Right atrium auricular region (tissue), 2 donors: ENCODE data around the gene SCMH1. TPM values are rescaled to one million over a fixed set of nuclear protein-coding genes. Genes with fewer than 3 reads are reported as not detected.
A peak's percentile ranks its signal among the peaks of the same experiment; 100 is the strongest.

Experiments used
- DNase-seq: peaks from one replicate; pipeline ENCODE4 v3.0.0-alpha.2; 2019; ENCODE audit warnings: low spot score
- H3K27ac ChIP-seq, 2 donors: fragments of 200-600 bp; sonication (generic); 1 replicate in 1 of 2; 2 replicates in 1 of 2; pipeline ENCODE4 v1.5.1; 2016 to 2019
- H3K27me3 ChIP-seq, 2 donors: fragments of 200-600 bp; sonication (generic); one replicate each; pipeline versions ENCODE4 v1.5.1 to v1.6.0; 2017 to 2019
- H3K36me3 ChIP-seq: fragments of 200-600 bp; sonication (generic); one replicate; pipeline ENCODE4 v1.5.1; 2016
- H3K4me1 ChIP-seq, 2 donors: fragments of 200-600 bp; sonication (generic); one replicate each; pipeline versions ENCODE4 v1.5.1 to v1.6.0; 2017 to 2019
- H3K4me3 ChIP-seq, 2 donors: fragments of 200-600 bp; sonication (generic); 1 replicate in 1 of 2; 2 replicates in 1 of 2; pipeline ENCODE4 v1.5.1; 2017 to 2019; ENCODE audit warnings: mild to moderate bottlenecking in 1 of 2, moderate library complexity in 1 of 2
- H3K9me3 ChIP-seq, 2 donors: fragments of 200-600 bp; sonication (generic); one replicate each; pipeline ENCODE4 v1.5.1; 2019
- CTCF ChIP-seq, 2 donors: fragments of 200-600 bp; sonication (generic); IDR thresholded peaks; one replicate each; pipeline ENCODE4 v1.5.1; 2019; ENCODE audit warnings: antibody characterized with exemption in 2 of 2
- total RNA-seq, 2 donors: library from RNA; depleted of rRNA; stranded (reverse); fragments of >200 nt; gene quantifications; one replicate each; pipeline ENCODE4 v1.1.0, GENCODE V29; 2016

The SCMH1 gene
- total RNA-seq, 2 donors from 2014 or later: 50.1 to 62.5 TPM

DNA sequence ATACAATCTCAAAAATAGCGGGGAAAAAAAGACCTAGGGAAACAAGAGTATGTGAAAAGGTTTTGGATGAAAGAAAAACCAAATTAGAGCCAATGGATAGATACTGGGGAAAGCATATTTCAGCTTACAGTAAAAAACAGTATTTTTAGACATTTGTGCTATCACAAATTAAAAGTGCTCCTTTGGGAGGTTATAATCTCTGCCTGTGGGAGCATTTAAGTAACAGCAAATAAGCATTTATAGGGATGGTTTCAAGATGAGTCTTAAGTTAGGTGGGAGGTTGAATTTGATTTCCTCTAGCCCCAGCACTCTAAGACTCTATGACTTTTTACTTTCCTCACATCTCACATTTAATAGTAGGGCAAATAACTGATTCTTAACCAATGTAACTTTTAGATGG, 141.0 kb downstream of the SCMH1 start:
- Histone ChIP-seq H3K9me3 (no peaks in the 10 kb centered on the region), H3K27ac (peak overlapping the region in 1 of 2 donors; percentile 69), H3K27me3 (no peaks in the 10 kb centered on the region), H3K36me3 (no peaks in the 10 kb centered on the region), H3K4me1 (peaks cover 0 to 42% of the 10 kb centered on the region in 2 donors), H3K4me3 (no peak overlapping the region)
- DNase-seq: no peak
- TF ChIP-seq CTCF (IDR thresholded peaks at IDR 0.05): no peak

DNA sequence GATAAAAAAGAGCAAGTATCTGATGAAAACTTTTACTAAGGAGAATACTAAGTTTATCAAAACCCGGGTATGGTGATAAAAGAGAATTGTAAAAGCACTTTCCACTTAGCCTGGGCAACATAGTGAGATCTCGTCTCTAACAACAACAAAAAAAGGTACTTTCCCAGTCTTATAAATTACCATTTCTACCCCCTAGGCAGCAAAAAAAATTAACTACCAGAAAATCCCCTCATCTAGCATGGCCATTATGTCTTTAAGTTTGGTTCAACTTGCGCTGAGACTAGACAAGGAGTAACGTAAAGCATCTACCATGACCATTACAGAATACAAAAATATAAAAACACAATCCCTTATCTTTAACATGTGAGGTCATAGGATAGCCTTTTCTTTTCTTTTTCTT, 141.9 kb downstream of the SCMH1 start:
- Histone ChIP-seq H3K9me3 (no peaks in the 10 kb centered on the region), H3K4me1 (peaks cover 0 to 42% of the 10 kb centered on the region in 2 donors), H3K4me3 (no peak overlapping the region), H3K27me3 (no peaks in the 10 kb centered on the region), H3K27ac (no peak overlapping the region), H3K36me3 (no peaks in the 10 kb centered on the region)
- no peak for TF ChIP-seq CTCF (IDR thresholded peaks at IDR 0.05)
- DNase-seq: no peak

GRCh38 chr1:41098730-41099460, 143.2 kb downstream of the SCMH1 start:
- TF ChIP-seq CTCF (IDR thresholded peaks at IDR 0.05): no peak
- Histone ChIP-seq H3K4me1 (peaks cover 0 to 33% of the 10 kb centered on the region in 2 donors), H3K27ac (peak overlapping the region in 1 of 2 donors; percentile 40), H3K27me3 (no peaks in the 10 kb centered on the region), H3K36me3 (no peaks in the 10 kb centered on the region), H3K9me3 (no peaks in the 10 kb centered on the region), H3K4me3 (no peak overlapping the region)
- DNase-seq: no peak

GRCh38 chr1:41097105-41097504, 145.0 kb downstream of the SCMH1 start:
- H3K4me1 ChIP-seq: peaks cover 0 to 15% of the 10 kb centered on the region in 2 donors
- no peaks in the 10 kb centered on the region for H3K27me3 ChIP-seq
- H3K4me3 ChIP-seq: no peak overlapping the region
- no peak overlapping the region for H3K27ac ChIP-seq
- no peak for TF ChIP-seq CTCF (IDR thresholded peaks at IDR 0.05)
- DNase-seq: no peak
- no peaks in the 10 kb centered on the region for H3K36me3 ChIP-seq
- H3K9me3 ChIP-seq: no peaks in the 10 kb centered on the region

- no peaks in the 10 kb centered on the region for H3K4me1 ChIP-seq
- no peaks in the 10 kb centered on the region for H3K27me3 ChIP-seq
- no peak overlapping the region for H3K4me3 ChIP-seq
- TF ChIP-seq CTCF (IDR thresholded peaks at IDR 0.05): no peak
- no peak for DNase-seq
- no peaks in the 10 kb centered on the region for H3K9me3 ChIP-seq
- no peaks in the 10 kb centered on the region for H3K36me3 ChIP-seq
- H3K27ac ChIP-seq: no peak overlapping the region
Observed at GRCh38 chr1:41093826-41094225, 148.3 kb downstream of the SCMH1 start.

DNA sequence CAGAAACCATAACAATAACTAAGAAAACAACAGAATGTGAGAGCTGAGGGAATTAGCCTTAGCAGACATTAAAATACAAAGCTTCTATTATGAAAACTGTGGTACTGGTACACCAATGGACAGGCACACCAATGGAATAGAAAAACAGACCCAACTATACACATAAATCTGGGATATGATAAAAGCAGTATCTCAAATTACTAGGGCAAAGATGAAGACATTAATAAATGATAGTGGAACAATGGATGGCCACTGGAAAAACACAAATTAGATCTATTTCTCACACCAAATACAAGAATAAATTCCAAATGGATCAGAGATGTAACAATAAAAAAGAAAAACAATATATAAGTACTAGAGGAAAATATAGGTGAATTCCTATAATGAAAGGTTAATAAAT, 155.2 kb downstream of the SCMH1 start:
- TF ChIP-seq CTCF (IDR thresholded peaks at IDR 0.05): no peak
- Histone ChIP-seq H3K4me1 (no peaks in the 10 kb centered on the region), H3K9me3 (no peaks in the 10 kb centered on the region), H3K4me3 (no peak overlapping the region), H3K27me3 (no peaks in the 10 kb centered on the region), H3K27ac (no peak overlapping the region), H3K36me3 (no peaks in the 10 kb centered on the region)
- DNase-seq: no peak
